ENCODE measurements around the gene ADGRB2.

DNA sequence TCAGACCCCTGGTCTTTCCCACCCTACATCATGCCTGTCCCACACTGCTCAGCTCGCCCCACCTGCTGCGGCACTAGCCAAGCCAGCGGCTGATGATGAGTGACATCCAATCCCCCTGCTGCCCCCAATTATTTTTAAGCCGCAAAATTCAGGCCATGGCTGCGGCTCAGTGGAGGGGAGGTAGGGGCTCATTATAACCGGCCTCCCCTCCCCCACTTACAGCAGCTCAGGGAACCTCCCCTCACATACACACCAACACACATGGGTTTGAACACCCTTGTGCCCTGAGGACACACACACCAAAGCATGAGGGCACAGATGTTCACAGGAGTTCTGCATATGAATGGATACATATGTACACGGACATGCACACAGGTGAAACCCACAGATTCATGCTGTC, 5.3 kb downstream of the ADGRB2 start:
- TF ChIP-seq, protein P1, sequence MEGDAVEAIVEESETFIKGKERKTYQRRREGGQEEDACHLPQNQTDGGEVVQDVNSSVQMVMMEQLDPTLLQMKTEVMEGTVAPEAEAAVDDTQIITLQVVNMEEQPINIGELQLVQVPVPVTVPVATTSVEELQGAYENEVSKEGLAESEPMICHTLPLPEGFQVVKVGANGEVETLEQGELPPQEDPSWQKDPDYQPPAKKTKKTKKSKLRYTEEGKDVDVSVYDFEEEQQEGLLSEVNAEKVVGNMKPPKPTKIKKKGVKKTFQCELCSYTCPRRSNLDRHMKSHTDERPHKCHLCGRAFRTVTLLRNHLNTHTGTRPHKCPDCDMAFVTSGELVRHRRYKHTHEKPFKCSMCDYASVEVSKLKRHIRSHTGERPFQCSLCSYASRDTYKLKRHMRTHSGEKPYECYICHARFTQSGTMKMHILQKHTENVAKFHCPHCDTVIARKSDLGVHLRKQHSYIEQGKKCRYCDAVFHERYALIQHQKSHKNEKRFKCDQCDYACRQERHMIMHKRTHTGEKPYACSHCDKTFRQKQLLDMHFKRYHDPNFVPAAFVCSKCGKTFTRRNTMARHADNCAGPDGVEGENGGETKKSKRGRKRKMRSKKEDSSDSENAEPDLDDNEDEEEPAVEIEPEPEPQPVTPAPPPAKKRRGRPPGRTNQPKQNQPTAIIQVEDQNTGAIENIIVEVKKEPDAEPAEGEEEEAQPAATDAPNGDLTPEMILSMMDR (IDR thresholded peaks at IDR 0.05) = no peak
- TF ChIP-seq POLR2AphosphoS5 (IDR thresholded peaks at IDR 0.05) (no peak), EP300 (IDR thresholded peaks at IDR 0.05) (no peak), POLR2A (IDR thresholded peaks at IDR 0.05) (no peak)

Data from upper lobe of left lung (tissue), 4 donors.